IPS-20b (cell line): ENCODE measurements around the gene N4BP2L2.

ENCODE experiments used
- H3K27ac ChIP-seq: one replicate; pipeline ENCODE4 v1.5.1; 2013; ENCODE audit warnings: low read length
- H3K27me3 ChIP-seq: 2 replicates; pipeline ENCODE4 v1.6.1; 2013; ENCODE audit warnings: mild to moderate bottlenecking, low read length, inconsistent platforms; ENCODE audit not compliant: insufficient read depth
- H3K36me3 ChIP-seq: 2 replicates; pipeline ENCODE4 v1.6.1; 2013; ENCODE audit warnings: low read depth, mild to moderate bottlenecking, inconsistent platforms, low read length, moderate library complexity; ENCODE audit not compliant: insufficient read depth
- H3K4me1 ChIP-seq: 2 replicates; pipeline ENCODE4 v1.6.1; 2013; ENCODE audit warnings: mild to moderate bottlenecking, control low read depth, inconsistent platforms, low read length, moderate library complexity; ENCODE audit not compliant: insufficient read depth
- H3K4me3 ChIP-seq: 2 replicates; pipeline ENCODE4 v1.5.1; 2013; ENCODE audit warnings: mild to moderate bottlenecking, low read length, inconsistent platforms
- H3K9ac ChIP-seq: 2 replicates; pipeline ENCODE4 v1.6.1; 2013; ENCODE audit warnings: low read depth, mild to moderate bottlenecking, inconsistent platforms, low read length, moderate library complexity
- H3K9me3 ChIP-seq: 2 replicates; pipeline ENCODE4 v1.6.1; 2013; ENCODE audit warnings: mild to moderate bottlenecking, low read depth, low read length, inconsistent platforms; ENCODE audit not compliant: insufficient read depth

The N4BP2L2 gene

GRCh38 chr13:32455594-32455903 is 83.0 kb downstream of the N4BP2L2 start:
- Histone ChIP-seq H3K27me3 (no peaks in the 10 kb centered on the region), H3K36me3 (no peaks in the 10 kb centered on the region), H3K27ac (no peak overlapping the region), H3K4me1 (no peaks in the 10 kb centered on the region), H3K9ac (no peak overlapping the region), H3K9me3 (peaks cover 6% of the 10 kb centered on the region; the same call in 1 of the 2 replicates), H3K4me3 (no peak overlapping the region)

GRCh38 chr13:32454886-32455593 is 83.6 kb downstream of the N4BP2L2 start:
- Histone ChIP-seq H3K27ac (no peak overlapping the region), H3K36me3 (no peaks in the 10 kb centered on the region), H3K9ac (no peak overlapping the region), H3K27me3 (no peaks in the 10 kb centered on the region), H3K4me1 (no peaks in the 10 kb centered on the region), H3K4me3 (no peak overlapping the region), H3K9me3 (peaks cover 6% of the 10 kb centered on the region; the same call in 1 of the 2 replicates)

- no peak overlapping the region for H3K27ac ChIP-seq
- H3K9ac ChIP-seq: no peak overlapping the region
- no peaks in the 10 kb centered on the region for H3K27me3 ChIP-seq
- H3K36me3 ChIP-seq: no peaks in the 10 kb centered on the region
- peaks cover 6% of the 10 kb centered on the region; the same call in 1 of the 2 replicates for H3K9me3 ChIP-seq
- H3K4me1 ChIP-seq: no peaks in the 10 kb centered on the region
- no peak overlapping the region for H3K4me3 ChIP-seq
These were observed 84.6 kb downstream of the N4BP2L2 start for GRCh38 chr13:32453981-32454380.

GRCh38 chr13:32448972-32449371 is 89.6 kb downstream of the N4BP2L2 start:
- no peaks in the 10 kb centered on the region for H3K36me3 ChIP-seq
- H3K27me3 ChIP-seq: no peaks in the 10 kb centered on the region
- H3K9ac ChIP-seq: no peak overlapping the region
- no peak overlapping the region for H3K4me3 ChIP-seq
- H3K9me3 ChIP-seq: no peaks in the 10 kb centered on the region
- no peak overlapping the region for H3K27ac ChIP-seq
- no peaks in the 10 kb centered on the region for H3K4me1 ChIP-seq

- no peak overlapping the region for H3K9ac ChIP-seq
- H3K4me3 ChIP-seq: no peak overlapping the region
- no peaks in the 10 kb centered on the region for H3K27me3 ChIP-seq
- H3K4me1 ChIP-seq: no peaks in the 10 kb centered on the region
- no peak overlapping the region for H3K27ac ChIP-seq
- H3K36me3 ChIP-seq: no peaks in the 10 kb centered on the region
- H3K9me3 ChIP-seq: no peaks in the 10 kb centered on the region
These were observed 90.5 kb downstream of the N4BP2L2 start for GRCh38 chr13:32447894-32448623.

GRCh38 chr13:32446773-32447465 is 91.7 kb downstream of the N4BP2L2 start:
- no peaks in the 10 kb centered on the region for H3K36me3 ChIP-seq
- no peaks in the 10 kb centered on the region for H3K9me3 ChIP-seq
- no peaks in the 10 kb centered on the region for H3K4me1 ChIP-seq
- H3K27me3 ChIP-seq: no peaks in the 10 kb centered on the region
- no peak overlapping the region for H3K27ac ChIP-seq
- no peak overlapping the region for H3K9ac ChIP-seq
- no peak overlapping the region for H3K4me3 ChIP-seq

GRCh38 chr13:32446220-32446619 is 92.4 kb downstream of the N4BP2L2 start:
- no peak overlapping the region for H3K27ac ChIP-seq
- H3K4me1 ChIP-seq: no peaks in the 10 kb centered on the region

GRCh38 chr13:32445461-32445860 is 93.1 kb downstream of the N4BP2L2 start:
- H3K9me3 ChIP-seq: no peaks in the 10 kb centered on the region
- no peak overlapping the region for H3K27ac ChIP-seq
- H3K4me1 ChIP-seq: no peaks in the 10 kb centered on the region
- H3K9ac ChIP-seq: no peak overlapping the region
- no peaks in the 10 kb centered on the region for H3K27me3 ChIP-seq
- no peaks in the 10 kb centered on the region for H3K36me3 ChIP-seq
- no peak overlapping the region for H3K4me3 ChIP-seq

More at GRCh38 chr13:32446220-32446619, 92.4 kb downstream of the N4BP2L2 start:
- Histone ChIP-seq H3K27me3 (no peaks in the 10 kb centered on the region), H3K9ac (no peak overlapping the region), H3K36me3 (no peaks in the 10 kb centered on the region), H3K4me3 (no peak overlapping the region), H3K9me3 (no peaks in the 10 kb centered on the region)

GRCh38 chr13:32443111-32443510 is 95.5 kb downstream of the N4BP2L2 start:
- Histone ChIP-seq H3K4me1 (no peaks in the 10 kb centered on the region), H3K27me3 (no peaks in the 10 kb centered on the region), H3K9ac (no peak overlapping the region), H3K27ac (no peak overlapping the region), H3K4me3 (no peak overlapping the region), H3K9me3 (no peaks in the 10 kb centered on the region), H3K36me3 (no peaks in the 10 kb centered on the region)

GRCh38 chr13:32438871-32439270 is 99.7 kb downstream of the N4BP2L2 start:
- no peaks in the 10 kb centered on the region for H3K27me3 ChIP-seq
- H3K4me1 ChIP-seq: no peaks in the 10 kb centered on the region
- no peaks in the 10 kb centered on the region for H3K36me3 ChIP-seq
- no peak overlapping the region for H3K9ac ChIP-seq
- no peak overlapping the region for H3K4me3 ChIP-seq
- H3K27ac ChIP-seq: no peak overlapping the region
- no peaks in the 10 kb centered on the region for H3K9me3 ChIP-seq

GRCh38 chr13:32432856-32433255 is 105.7 kb downstream of the N4BP2L2 start:
- H3K27me3 ChIP-seq: no peaks in the 10 kb centered on the region
- no peak overlapping the region for H3K9ac ChIP-seq
- H3K36me3 ChIP-seq: no peaks in the 10 kb centered on the region
- H3K4me1 ChIP-seq: no peaks in the 10 kb centered on the region
- no peak overlapping the region for H3K27ac ChIP-seq
- H3K4me3 ChIP-seq: no peak overlapping the region
- no peaks in the 10 kb centered on the region for H3K9me3 ChIP-seq

- H3K9me3 ChIP-seq: no peaks in the 10 kb centered on the region
- H3K27ac ChIP-seq: no peak overlapping the region
- H3K27me3 ChIP-seq: peaks cover 8% of the 10 kb centered on the region
- H3K9ac ChIP-seq: no peak overlapping the region
- no peaks in the 10 kb centered on the region for H3K36me3 ChIP-seq
- H3K4me3 ChIP-seq: no peak overlapping the region
- H3K4me1 ChIP-seq: peaks cover 4% of the 10 kb centered on the region; the same call in 1 of the 2 replicates
These were observed 107.2 kb downstream of the N4BP2L2 start for GRCh38 chr13:32431361-32431760.
